WTC11 (cell line): Measurements from ENCODE around the gene JUND.

ENCODE experiments used
- CREB1 ChIP-seq: sonication (generic); formaldehyde crosslinking; IDR thresholded peaks from 2 replicates; pipeline ENCODE4 v1.8.0; 2023; ENCODE audit warnings: mild to moderate bottlenecking, missing genetic modification reagents
- JUN ChIP-seq: sonication (generic); formaldehyde crosslinking; IDR thresholded peaks from 2 replicates; pipeline ENCODE4 v1.8.0; 2023; ENCODE audit warnings: mild to moderate bottlenecking, missing genetic modification reagents
- NFATC4 ChIP-seq: fragments of 250-450 bp; sonication (Bioruptor Pico); IDR thresholded peaks from 2 replicates; pipeline ENCODE4 v1.9.0; 2021; ENCODE audit warnings: mild to moderate bottlenecking
- TEAD4 ChIP-seq: sonication (generic); formaldehyde crosslinking; IDR thresholded peaks from 2 replicates; pipeline ENCODE4 v1.8.0; 2022; ENCODE audit warnings: mild to moderate bottlenecking, missing genetic modification reagents
- TP53 ChIP-seq: sonication (generic); formaldehyde crosslinking; IDR thresholded peaks from 2 replicates; pipeline ENCODE4 v1.8.1; 2023; ENCODE audit warnings: mild to moderate bottlenecking, missing genetic modification reagents
- TF ChIP-seq, protein P1 (sequence below): fragments of 200-600 bp; IDR thresholded peaks from 2 replicates; pipeline ENCODE4 v1.8.0; 2022; ENCODE audit warnings: antibody characterized with exemption
- TF ChIP-seq, protein P2 (sequence below): sonication (generic); formaldehyde crosslinking; IDR thresholded peaks from 2 replicates; pipeline ENCODE4 v1.8.0; 2022; ENCODE audit warnings: mild to moderate bottlenecking, missing genetic modification reagents
- TF ChIP-seq, protein P3 (sequence below): sonication (generic); formaldehyde crosslinking; IDR thresholded peaks from 2 replicates; pipeline ENCODE4 v1.8.1; 2023; ENCODE audit warnings: mild to moderate bottlenecking, missing genetic modification reagents
- TF ChIP-seq, protein P4 (sequence below): sonication (generic); formaldehyde crosslinking; IDR thresholded peaks from 2 replicates; pipeline ENCODE4 v1.8.0; 2023; ENCODE audit warnings: missing genetic modification reagents, mild to moderate bottlenecking, borderline replicate concordance

DNA sequence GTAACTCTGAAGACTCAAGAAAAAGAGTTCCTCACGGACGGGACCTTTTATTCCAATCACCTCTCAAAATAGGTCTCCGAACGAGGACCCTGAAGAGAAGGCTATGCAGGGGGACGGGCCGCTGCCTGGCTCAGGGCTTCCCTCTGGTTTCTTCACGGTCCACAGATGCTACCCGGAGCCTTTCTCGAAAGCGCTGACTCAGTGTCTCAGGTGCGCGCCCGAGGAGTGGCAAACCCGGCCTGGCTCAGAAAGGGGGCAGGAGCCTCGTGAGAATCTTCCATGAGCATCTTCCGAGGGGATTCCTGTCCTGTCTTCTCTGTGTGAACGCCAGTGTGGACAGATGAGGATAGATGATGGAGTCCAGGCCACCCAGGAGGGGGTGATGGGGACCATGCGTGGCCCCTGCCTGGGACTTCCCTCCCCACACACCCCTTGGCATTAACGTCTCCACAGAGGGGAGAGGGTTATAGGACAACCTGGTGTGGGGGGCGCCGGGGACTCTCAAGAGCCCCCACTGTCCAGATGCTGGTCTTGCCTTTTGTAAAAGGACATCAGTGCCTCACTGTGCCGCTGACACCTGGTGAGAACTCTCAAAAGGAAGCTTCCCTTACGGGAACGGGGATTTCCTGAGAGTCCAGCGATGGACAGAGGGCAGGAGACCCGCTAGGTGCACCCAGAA lies 24.9 kb upstream of the JUND start:
- TF ChIP-seq, protein P1, sequence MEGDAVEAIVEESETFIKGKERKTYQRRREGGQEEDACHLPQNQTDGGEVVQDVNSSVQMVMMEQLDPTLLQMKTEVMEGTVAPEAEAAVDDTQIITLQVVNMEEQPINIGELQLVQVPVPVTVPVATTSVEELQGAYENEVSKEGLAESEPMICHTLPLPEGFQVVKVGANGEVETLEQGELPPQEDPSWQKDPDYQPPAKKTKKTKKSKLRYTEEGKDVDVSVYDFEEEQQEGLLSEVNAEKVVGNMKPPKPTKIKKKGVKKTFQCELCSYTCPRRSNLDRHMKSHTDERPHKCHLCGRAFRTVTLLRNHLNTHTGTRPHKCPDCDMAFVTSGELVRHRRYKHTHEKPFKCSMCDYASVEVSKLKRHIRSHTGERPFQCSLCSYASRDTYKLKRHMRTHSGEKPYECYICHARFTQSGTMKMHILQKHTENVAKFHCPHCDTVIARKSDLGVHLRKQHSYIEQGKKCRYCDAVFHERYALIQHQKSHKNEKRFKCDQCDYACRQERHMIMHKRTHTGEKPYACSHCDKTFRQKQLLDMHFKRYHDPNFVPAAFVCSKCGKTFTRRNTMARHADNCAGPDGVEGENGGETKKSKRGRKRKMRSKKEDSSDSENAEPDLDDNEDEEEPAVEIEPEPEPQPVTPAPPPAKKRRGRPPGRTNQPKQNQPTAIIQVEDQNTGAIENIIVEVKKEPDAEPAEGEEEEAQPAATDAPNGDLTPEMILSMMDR = no peak
- TF ChIP-seq CREB1 (CRISPR knock-in tag) (no peak), JUN (no peak), TEAD4 (CRISPR knock-in tag) (no peak), NFATC4 (CRISPR knock-in tag) (no peak), TP53 (CRISPR knock-in tag) (no peak)
- TF ChIP-seq, protein P2, sequence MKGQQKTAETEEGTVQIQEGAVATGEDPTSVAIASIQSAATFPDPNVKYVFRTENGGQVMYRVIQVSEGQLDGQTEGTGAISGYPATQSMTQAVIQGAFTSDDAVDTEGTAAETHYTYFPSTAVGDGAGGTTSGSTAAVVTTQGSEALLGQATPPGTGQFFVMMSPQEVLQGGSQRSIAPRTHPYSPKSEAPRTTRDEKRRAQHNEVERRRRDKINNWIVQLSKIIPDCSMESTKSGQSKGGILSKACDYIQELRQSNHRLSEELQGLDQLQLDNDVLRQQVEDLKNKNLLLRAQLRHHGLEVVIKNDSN (CRISPR knock-in tag) = no peak
- TF ChIP-seq, protein P3, sequence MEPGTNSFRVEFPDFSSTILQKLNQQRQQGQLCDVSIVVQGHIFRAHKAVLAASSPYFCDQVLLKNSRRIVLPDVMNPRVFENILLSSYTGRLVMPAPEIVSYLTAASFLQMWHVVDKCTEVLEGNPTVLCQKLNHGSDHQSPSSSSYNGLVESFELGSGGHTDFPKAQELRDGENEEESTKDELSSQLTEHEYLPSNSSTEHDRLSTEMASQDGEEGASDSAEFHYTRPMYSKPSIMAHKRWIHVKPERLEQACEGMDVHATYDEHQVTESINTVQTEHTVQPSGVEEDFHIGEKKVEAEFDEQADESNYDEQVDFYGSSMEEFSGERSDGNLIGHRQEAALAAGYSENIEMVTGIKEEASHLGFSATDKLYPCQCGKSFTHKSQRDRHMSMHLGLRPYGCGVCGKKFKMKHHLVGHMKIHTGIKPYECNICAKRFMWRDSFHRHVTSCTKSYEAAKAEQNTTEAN (CRISPR knock-in tag) = no peak
- TF ChIP-seq, protein P4, sequence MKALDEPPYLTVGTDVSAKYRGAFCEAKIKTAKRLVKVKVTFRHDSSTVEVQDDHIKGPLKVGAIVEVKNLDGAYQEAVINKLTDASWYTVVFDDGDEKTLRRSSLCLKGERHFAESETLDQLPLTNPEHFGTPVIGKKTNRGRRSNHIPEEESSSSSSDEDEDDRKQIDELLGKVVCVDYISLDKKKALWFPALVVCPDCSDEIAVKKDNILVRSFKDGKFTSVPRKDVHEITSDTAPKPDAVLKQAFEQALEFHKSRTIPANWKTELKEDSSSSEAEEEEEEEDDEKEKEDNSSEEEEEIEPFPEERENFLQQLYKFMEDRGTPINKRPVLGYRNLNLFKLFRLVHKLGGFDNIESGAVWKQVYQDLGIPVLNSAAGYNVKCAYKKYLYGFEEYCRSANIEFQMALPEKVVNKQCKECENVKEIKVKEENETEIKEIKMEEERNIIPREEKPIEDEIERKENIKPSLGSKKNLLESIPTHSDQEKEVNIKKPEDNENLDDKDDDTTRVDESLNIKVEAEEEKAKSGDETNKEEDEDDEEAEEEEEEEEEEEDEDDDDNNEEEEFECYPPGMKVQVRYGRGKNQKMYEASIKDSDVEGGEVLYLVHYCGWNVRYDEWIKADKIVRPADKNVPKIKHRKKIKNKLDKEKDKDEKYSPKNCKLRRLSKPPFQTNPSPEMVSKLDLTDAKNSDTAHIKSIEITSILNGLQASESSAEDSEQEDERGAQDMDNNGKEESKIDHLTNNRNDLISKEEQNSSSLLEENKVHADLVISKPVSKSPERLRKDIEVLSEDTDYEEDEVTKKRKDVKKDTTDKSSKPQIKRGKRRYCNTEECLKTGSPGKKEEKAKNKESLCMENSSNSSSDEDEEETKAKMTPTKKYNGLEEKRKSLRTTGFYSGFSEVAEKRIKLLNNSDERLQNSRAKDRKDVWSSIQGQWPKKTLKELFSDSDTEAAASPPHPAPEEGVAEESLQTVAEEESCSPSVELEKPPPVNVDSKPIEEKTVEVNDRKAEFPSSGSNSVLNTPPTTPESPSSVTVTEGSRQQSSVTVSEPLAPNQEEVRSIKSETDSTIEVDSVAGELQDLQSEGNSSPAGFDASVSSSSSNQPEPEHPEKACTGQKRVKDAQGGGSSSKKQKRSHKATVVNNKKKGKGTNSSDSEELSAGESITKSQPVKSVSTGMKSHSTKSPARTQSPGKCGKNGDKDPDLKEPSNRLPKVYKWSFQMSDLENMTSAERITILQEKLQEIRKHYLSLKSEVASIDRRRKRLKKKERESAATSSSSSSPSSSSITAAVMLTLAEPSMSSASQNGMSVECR = no peak
